Breast epithelium (tissue), 3 donors: ENCODE data around the gene KIF5A.

ENCODE experiments used
- CTCF ChIP-seq, 3 donors: fragments of 450-650 bp; IDR thresholded peaks; one replicate each; pipeline ENCODE4 v1.5.1; 2016 to 2017; ENCODE audit warnings: antibody characterized with exemption in 3 of 3, mild to moderate bottlenecking in 3 of 3, moderate library complexity in 3 of 3
- POLR2A ChIP-seq: fragments of 450-650 bp; IDR thresholded peaks from one replicate; pipeline ENCODE4 v1.6.1; 2016; ENCODE audit warnings: antibody characterized with exemption, mild to moderate bottlenecking, moderate library complexity
- POLR2AphosphoS5 ChIP-seq, 3 donors: sonication (generic); formaldehyde crosslinking; IDR thresholded peaks; one replicate each; pipeline ENCODE4 v1.6.1; 2017; ENCODE audit warnings: antibody characterized with exemption in 3 of 3

GRCh38 chr12:57569858-57570257, 20.0 kb downstream of the KIF5A start:
- TF ChIP-seq POLR2A: no peak
- no peak for TF ChIP-seq CTCF (IDR thresholded peaks at IDR 0.05)
- TF ChIP-seq POLR2AphosphoS5 (IDR thresholded peaks at IDR 0.05): no peak
